Measurements from ENCODE around the gene DNAH9.

- TF ChIP-seq CTCF (IDR thresholded peaks at IDR 0.05; ENCODE audit: low read depth, low read length, poor library complexity, severe bottlenecking) (no peak), EZH2phosphoT487 (IDR thresholded peaks at IDR 0.05; ENCODE audit: borderline replicate concordance, low read length) (no peak)
These were observed 170.7 kb downstream of the DNAH9 start for GRCh38 chr17:11768981-11769380.

Data from DOHH2 (cell line).